ENCODE measurements around the gene C17orf78.
A peak's percentile ranks its signal among the peaks of the same experiment; 100 is the strongest.

The C17orf78 gene

DNA sequence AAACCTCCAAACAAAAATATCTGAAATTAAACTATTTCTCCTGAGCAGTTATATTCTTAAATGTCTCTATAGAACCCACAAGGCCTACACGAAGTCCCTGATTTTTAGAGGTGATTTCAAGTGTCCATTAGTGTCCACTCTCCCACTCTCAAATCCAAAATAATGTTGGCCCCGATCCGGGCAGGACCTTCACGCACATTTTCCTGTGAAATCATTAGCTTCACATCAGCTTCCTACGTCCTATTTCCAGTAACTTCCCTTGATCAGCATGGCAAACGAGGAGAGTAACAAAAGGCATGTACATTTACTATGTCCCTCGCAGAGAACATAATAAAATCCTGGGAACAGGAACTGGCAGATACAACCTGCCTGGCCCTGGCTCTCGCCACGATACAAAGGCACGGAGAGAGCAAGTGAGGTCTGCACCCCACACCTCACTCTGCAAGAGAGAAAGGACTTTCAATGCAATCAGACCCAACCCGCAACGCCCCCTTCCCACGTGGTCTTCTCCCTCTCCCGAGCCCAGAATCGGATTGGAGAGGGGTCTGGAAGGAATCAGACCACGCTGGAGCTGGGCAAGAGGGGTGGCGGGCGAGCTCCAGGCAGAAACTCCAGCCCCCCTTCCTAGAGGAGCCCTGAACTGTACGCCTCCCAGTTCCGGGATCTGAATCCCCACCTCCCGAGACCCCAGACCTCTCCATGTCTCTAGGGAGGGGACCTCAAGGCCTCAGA is 17.5 kb upstream of the C17orf78 start:
- Histone ChIP-seq H3K4me3 (ENCODE audit: low read depth, low read length) (peak overlapping the region; percentile 66), H3K4me1 (ENCODE audit: control insufficient read depth, insufficient read depth, low read length) (peaks cover 7% of the 10 kb centered on the region), H3K27ac (ENCODE audit: extremely low read depth, low read depth, low read length) (peak overlapping the region; percentile 87), H3K36me3 (ENCODE audit: control insufficient read depth in 2 of 2, insufficient read depth in 1 of 2, low read length in 2 of 2) (no peaks in the 10 kb centered on the region; a peak in 1 of 3 replicates), H3K9me3 (ENCODE audit: control insufficient read depth, insufficient read depth, low read depth, low read length) (no peaks in the 10 kb centered on the region)
- peak; percentile 79; the same call in 1 of the 2 replicates for TF ChIP-seq ZBTB20 (tag by site-specific recombination; IDR thresholded peaks at IDR 0.05)
- 0 out of 2 replicates have a peak, but pooled peaks have one; percentile 53 for TF ChIP-seq ZBTB48 (tag by site-specific recombination; IDR thresholded peaks at IDR 0.05)
- peak; percentile 69; the same call in 1 of the 2 replicates for TF ChIP-seq IKZF3 (tag by site-specific recombination; IDR thresholded peaks at IDR 0.05)
- peak; percentile 95 for TF ChIP-seq ZBTB17 (tag by site-specific recombination; IDR thresholded peaks at IDR 0.05)
- 0 out of 2 replicates have a peak, but pooled peaks have one; percentile 19 for TF ChIP-seq ZNF324 (tag by site-specific recombination; IDR thresholded peaks at IDR 0.05)
- TF ChIP-seq, protein P1, sequence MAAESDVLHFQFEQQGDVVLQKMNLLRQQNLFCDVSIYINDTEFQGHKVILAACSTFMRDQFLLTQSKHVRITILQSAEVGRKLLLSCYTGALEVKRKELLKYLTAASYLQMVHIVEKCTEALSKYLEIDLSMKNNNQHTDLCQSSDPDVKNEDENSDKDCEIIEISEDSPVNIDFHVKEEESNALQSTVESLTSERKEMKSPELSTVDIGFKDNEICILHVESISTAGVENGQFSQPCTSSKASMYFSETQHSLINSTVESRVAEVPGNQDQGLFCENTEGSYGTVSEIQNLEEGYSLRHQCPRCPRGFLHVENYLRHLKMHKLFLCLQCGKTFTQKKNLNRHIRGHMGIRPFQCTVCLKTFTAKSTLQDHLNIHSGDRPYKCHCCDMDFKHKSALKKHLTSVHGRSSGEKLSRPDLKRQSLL (tag by site-specific recombination; IDR thresholded peaks at IDR 0.05), result peak; percentile 62; the same call in 1 of the 2 replicates
- TF ChIP-seq ZSCAN30 (tag by site-specific recombination; IDR thresholded peaks at IDR 0.05), result no peak
- peak; percentile 74 for TF ChIP-seq PRDM1 (tag by site-specific recombination; IDR thresholded peaks at IDR 0.05)
- 0 out of 2 replicates have a peak, but pooled peaks have one; percentile 41 for TF ChIP-seq ZFP37 (tag by site-specific recombination; IDR thresholded peaks at IDR 0.05)
- TF ChIP-seq, protein P2, sequence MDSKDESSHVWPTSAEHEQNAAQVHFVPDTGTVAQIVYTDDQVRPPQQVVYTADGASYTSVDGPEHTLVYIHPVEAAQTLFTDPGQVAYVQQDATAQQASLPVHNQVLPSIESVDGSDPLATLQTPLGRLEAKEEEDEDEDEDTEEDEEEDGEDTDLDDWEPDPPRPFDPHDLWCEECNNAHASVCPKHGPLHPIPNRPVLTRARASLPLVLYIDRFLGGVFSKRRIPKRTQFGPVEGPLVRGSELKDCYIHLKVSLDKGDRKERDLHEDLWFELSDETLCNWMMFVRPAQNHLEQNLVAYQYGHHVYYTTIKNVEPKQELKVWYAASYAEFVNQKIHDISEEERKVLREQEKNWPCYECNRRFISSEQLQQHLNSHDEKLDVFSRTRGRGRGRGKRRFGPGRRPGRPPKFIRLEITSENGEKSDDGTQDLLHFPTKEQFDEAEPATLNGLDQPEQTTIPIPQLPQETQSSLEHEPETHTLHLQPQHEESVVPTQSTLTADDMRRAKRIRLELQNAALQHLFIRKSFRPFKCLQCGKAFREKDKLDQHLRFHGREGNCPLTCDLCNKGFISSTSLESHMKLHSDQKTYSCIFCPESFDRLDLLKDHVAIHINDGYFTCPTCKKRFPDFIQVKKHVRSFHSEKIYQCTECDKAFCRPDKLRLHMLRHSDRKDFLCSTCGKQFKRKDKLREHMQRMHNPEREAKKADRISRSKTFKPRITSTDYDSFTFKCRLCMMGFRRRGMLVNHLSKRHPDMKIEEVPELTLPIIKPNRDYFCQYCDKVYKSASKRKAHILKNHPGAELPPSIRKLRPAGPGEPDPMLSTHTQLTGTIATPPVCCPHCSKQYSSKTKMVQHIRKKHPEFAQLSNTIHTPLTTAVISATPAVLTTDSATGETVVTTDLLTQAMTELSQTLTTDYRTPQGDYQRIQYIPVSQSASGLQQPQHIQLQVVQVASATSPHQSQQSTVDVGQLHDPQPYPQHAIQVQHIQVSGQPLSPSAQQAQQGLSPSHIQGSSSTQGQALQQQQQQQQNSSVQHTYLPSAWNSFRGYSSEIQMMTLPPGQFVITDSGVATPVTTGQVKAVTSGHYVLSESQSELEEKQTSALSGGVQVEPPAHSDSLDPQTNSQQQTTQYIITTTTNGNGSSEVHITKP (tag by site-specific recombination; IDR thresholded peaks at IDR 0.05), result peak; percentile 93
- TF ChIP-seq KLF9 (tag by site-specific recombination; IDR thresholded peaks at IDR 0.05; ENCODE audit: low read depth), result peak; percentile 63
- TF ChIP-seq ZFP3 (tag by site-specific recombination; IDR thresholded peaks at IDR 0.05; ENCODE audit: low read depth), result no peak
- TF ChIP-seq HOXC10 (CRISPR knock-in tag; IDR thresholded peaks at IDR 0.05), result no peak
- CTCF ChIA-PET, result interaction anchor here (0.6 to 1.1 kb wide), 4 partner anchors 15 to 448 kb away, joined by 3 to 5 read pairs (median 3); partner anchors contain the start of genes ACACA and TADA2A
- POLR2A ChIA-PET, result interaction anchor here (0.5 to 1.8 kb wide), 16 partner anchors 9 to 757 kb away, joined by 3 to 9 read pairs (median 4); partner anchors contain the start of genes ACACA, DUSP14, MRM1 and TADA2A

DNA sequence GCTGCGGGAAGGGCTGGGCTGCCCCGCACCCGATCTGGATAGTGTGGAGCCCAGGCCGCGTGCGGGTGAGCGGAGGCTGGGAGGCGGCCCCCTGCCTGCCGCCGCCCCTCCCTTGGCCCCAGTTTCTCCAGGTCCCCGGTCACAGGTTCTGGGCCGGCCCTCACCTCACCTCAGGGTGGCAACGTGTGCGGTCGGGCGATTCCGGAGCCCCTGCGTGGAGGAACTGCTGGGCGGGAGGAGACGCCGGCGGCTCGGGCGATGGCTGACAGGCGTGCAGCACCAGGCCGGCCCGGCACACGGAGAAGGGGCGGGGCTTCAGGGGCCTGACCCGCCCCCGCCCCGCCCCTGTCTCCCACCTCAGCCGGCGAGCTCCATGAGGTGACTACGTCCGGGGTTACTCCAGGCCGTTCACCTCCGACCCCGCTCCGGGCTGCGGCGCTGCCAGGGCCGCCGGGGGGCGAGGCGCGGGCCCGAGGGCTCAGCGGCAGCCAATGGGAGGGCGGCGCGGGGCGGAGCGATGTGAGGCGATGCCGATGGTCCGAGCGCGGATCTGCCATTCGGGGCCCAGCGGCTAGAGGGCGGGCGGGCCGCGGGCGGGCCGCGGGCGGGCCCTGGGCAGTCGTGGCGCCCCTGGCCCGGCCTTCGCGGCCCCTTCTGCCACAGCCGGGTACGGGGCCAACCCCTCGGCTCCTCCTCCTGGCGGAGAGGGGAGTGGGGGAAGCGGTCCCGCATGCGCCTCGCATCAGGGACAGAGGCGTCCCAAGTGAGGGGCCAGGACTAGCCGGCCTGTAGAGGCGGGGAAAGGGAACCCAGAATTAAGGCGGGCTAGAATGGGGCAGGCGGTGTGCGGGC is 16.7 kb upstream of the C17orf78 start:
- CTCF ChIA-PET, result interaction anchor here (0.6 to 3.2 kb wide), 6 partner anchors 14 to 448 kb away, joined by 3 to 41 read pairs (median 3); partner anchors contain the start of genes ACACA and TADA2A
- H3K27ac ChIP-seq (ENCODE audit: extremely low read depth, low read depth, low read length), result peak overlapping the region; percentile 87
- TF ChIP-seq ZBTB20 (tag by site-specific recombination; IDR thresholded peaks at IDR 0.05) (peak; percentile 32; the same call in 1 of the 2 replicates), EGR2 (tag by site-specific recombination; IDR thresholded peaks at IDR 0.05; ENCODE audit: low read depth) (no peak), ZXDB (tag by site-specific recombination; IDR thresholded peaks at IDR 0.05) (peak; percentile 70), BCL11A (tag by site-specific recombination; IDR thresholded peaks at IDR 0.05; ENCODE audit: low read depth) (no peak), ZNF596 (tag by site-specific recombination; IDR thresholded peaks at IDR 0.05) (peak; percentile 37; the same call in 1 of the 2 replicates)
- TF ChIP-seq, protein P3, sequence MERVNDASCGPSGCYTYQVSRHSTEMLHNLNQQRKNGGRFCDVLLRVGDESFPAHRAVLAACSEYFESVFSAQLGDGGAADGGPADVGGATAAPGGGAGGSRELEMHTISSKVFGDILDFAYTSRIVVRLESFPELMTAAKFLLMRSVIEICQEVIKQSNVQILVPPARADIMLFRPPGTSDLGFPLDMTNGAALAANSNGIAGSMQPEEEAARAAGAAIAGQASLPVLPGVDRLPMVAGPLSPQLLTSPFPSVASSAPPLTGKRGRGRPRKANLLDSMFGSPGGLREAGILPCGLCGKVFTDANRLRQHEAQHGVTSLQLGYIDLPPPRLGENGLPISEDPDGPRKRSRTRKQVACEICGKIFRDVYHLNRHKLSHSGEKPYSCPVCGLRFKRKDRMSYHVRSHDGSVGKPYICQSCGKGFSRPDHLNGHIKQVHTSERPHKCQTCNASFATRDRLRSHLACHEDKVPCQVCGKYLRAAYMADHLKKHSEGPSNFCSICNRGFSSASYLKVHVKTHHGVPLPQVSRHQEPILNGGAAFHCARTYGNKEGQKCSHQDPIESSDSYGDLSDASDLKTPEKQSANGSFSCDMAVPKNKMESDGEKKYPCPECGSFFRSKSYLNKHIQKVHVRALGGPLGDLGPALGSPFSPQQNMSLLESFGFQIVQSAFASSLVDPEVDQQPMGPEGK (tag by site-specific recombination; IDR thresholded peaks at IDR 0.05), result peak; percentile 77
- TF ChIP-seq, protein P4, sequence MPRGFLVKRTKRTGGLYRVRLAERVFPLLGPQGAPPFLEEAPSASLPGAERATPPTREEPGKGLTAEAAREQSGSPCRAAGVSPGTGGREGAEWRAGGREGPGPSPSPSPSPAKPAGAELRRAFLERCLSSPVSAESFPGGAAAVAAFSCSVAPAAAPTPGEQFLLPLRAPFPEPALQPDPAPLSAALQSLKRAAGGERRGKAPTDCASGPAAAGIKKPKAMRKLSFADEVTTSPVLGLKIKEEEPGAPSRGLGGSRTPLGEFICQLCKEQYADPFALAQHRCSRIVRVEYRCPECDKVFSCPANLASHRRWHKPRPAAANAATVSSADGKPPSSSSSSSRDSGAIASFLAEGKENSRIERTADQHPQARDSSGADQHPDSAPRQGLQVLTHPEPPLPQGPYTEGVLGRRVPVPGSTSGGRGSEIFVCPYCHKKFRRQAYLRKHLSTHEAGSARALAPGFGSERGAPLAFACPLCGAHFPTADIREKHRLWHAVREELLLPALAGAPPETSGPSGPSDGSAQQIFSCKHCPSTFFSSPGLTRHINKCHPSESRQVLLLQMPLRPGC (tag by site-specific recombination; IDR thresholded peaks at IDR 0.05), result peak; percentile 19; the same call in 1 of the 2 replicates
- TF ChIP-seq, protein P5, sequence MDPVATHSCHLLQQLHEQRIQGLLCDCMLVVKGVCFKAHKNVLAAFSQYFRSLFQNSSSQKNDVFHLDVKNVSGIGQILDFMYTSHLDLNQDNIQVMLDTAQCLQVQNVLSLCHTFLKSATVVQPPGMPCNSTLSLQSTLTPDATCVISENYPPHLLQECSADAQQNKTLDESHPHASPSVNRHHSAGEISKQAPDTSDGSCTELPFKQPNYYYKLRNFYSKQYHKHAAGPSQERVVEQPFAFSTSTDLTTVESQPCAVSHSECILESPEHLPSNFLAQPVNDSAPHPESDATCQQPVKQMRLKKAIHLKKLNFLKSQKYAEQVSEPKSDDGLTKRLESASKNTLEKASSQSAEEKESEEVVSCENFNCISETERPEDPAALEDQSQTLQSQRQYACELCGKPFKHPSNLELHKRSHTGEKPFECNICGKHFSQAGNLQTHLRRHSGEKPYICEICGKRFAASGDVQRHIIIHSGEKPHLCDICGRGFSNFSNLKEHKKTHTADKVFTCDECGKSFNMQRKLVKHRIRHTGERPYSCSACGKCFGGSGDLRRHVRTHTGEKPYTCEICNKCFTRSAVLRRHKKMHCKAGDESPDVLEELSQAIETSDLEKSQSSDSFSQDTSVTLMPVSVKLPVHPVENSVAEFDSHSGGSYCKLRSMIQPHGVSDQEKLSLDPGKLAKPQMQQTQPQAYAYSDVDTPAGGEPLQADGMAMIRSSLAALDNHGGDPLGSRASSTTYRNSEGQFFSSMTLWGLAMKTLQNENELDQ (tag by site-specific recombination; IDR thresholded peaks at IDR 0.05; ENCODE audit: low read depth), result no peak

More for the DNA sequence above, 16.7 kb upstream of the C17orf78 start:
- Histone ChIP-seq H3K9me3 (ENCODE audit: control insufficient read depth, insufficient read depth, low read depth, low read length) (no peaks in the 10 kb centered on the region), H3K4me1 (ENCODE audit: control insufficient read depth, insufficient read depth, low read length) (peaks cover 7% of the 10 kb centered on the region), H3K36me3 (ENCODE audit: control insufficient read depth in 2 of 2, insufficient read depth in 1 of 2, low read length in 2 of 2) (no peaks in the 10 kb centered on the region; a peak in 1 of 3 replicates), H3K4me3 (ENCODE audit: low read depth, low read length) (peak overlapping the region; percentile 66)
- POLR2A ChIA-PET, result interaction anchor here (0.5 to 1.8 kb wide), 20 partner anchors 9 to 757 kb away, joined by 3 to 9 read pairs (median 4); partner anchors contain the start of genes ACACA, DUSP14, MRM1 and TADA2A
